Activated naive CD8-positive, alpha-beta T cell treated with anti-CD3 and anti-CD28 coated beads, Interleukin-2, amount 50 U/mL, for 24 hours (primary cell): ENCODE data around the gene ABCG8.
A peak's percentile ranks its signal among the peaks of the same experiment; 100 is the strongest.

Experiments used
- ATAC-seq: fragments of 150-1000 bp; cut with Tn5 transposase; one replicate; pipeline ENCODE4 v1.10.0; 2021
- DNase-seq: peaks from one replicate; pipeline ENCODE4 v3.0.0; 2021
- H3K27ac Mint-ChIP-seq: one replicate; pipeline ENCODE4 v1.8.0; 2021; ENCODE audit warnings: mild to moderate bottlenecking, mixed read lengths
- H3K27me3 Mint-ChIP-seq: one replicate; pipeline ENCODE4 v1.8.0; 2021; ENCODE audit warnings: mixed read lengths
- H3K36me3 Mint-ChIP-seq: one replicate; pipeline ENCODE4 v1.8.0; 2021; ENCODE audit warnings: low read depth, mixed read lengths
- H3K4me1 Mint-ChIP-seq: one replicate; pipeline ENCODE4 v1.8.0; 2021; ENCODE audit warnings: mixed read lengths
- H3K4me3 Mint-ChIP-seq: one replicate; pipeline ENCODE4 v1.8.0; 2021; ENCODE audit warnings: mild to moderate bottlenecking, moderate library complexity, mixed read lengths
- H3K9me3 Mint-ChIP-seq: one replicate; pipeline ENCODE4 v1.8.0; 2021; ENCODE audit warnings: mixed read lengths

The ABCG8 gene

GRCh38 chr2:43874776-43875451 is 36.1 kb downstream of the ABCG8 start:
- Mint-ChIP-seq H3K4me3 (no peak overlapping the region), H3K27me3 (peaks cover 22% of the 10 kb centered on the region), H3K36me3 (no peaks in the 10 kb centered on the region), H3K9me3 (no peaks in the 10 kb centered on the region), H3K27ac (no peak overlapping the region), H3K4me1 (no peaks in the 10 kb centered on the region)
- DNase-seq (no peak), ATAC-seq (no peak)

- Mint-ChIP-seq H3K4me3 (no peak overlapping the region), H3K27ac (no peak overlapping the region), H3K36me3 (no peaks in the 10 kb centered on the region), H3K27me3 (peaks cover 15% of the 10 kb centered on the region), H3K9me3 (no peaks in the 10 kb centered on the region), H3K4me1 (no peaks in the 10 kb centered on the region)
- peak; percentile 71 for DNase-seq
- peak; percentile 77 for ATAC-seq
These were observed 39.2 kb downstream of the ABCG8 start for GRCh38 chr2:43877782-43878464.

GRCh38 chr2:43879261-43879660 is 40.5 kb downstream of the ABCG8 start:
- Mint-ChIP-seq H3K27me3 (peaks cover 11% of the 10 kb centered on the region), H3K4me1 (no peaks in the 10 kb centered on the region), H3K36me3 (no peaks in the 10 kb centered on the region), H3K4me3 (no peak overlapping the region), H3K9me3 (no peaks in the 10 kb centered on the region), H3K27ac (no peak overlapping the region)
- ATAC-seq (no peak), DNase-seq (no peak)

- DNase-seq: no peak
- Mint-ChIP-seq H3K27me3 (peaks cover 9% of the 10 kb centered on the region), H3K36me3 (no peaks in the 10 kb centered on the region), H3K4me3 (no peak overlapping the region), H3K27ac (no peak overlapping the region), H3K9me3 (no peaks in the 10 kb centered on the region), H3K4me1 (no peaks in the 10 kb centered on the region)
- no peak for ATAC-seq
These were observed 41.7 kb downstream of the ABCG8 start for GRCh38 chr2:43880471-43880870.

GRCh38 chr2:43880952-43881351 is 42.2 kb downstream of the ABCG8 start:
- Mint-ChIP-seq H3K4me3 (no peak overlapping the region), H3K27ac (no peak overlapping the region), H3K4me1 (no peaks in the 10 kb centered on the region), H3K27me3 (peaks cover 9% of the 10 kb centered on the region), H3K36me3 (no peaks in the 10 kb centered on the region), H3K9me3 (no peaks in the 10 kb centered on the region)
- no peak for DNase-seq
- ATAC-seq: no peak

GRCh38 chr2:43882312-43882711 is 43.5 kb downstream of the ABCG8 start:
- Mint-ChIP-seq H3K4me3 (no peak overlapping the region), H3K27ac (no peak overlapping the region), H3K4me1 (peaks cover 7% of the 10 kb centered on the region), H3K27me3 (no peaks in the 10 kb centered on the region), H3K9me3 (no peaks in the 10 kb centered on the region), H3K36me3 (peaks cover 8% of the 10 kb centered on the region)
- ATAC-seq (no peak), DNase-seq (no peak)

- no peaks in the 10 kb centered on the region for H3K9me3 Mint-ChIP-seq
- H3K4me1 Mint-ChIP-seq: peaks cover 11% of the 10 kb centered on the region
- H3K4me3 Mint-ChIP-seq: no peak overlapping the region
- DNase-seq: no peak
- H3K27ac Mint-ChIP-seq: no peak overlapping the region
- no peaks in the 10 kb centered on the region for H3K27me3 Mint-ChIP-seq
- H3K36me3 Mint-ChIP-seq: peaks cover 30% of the 10 kb centered on the region
- ATAC-seq: no peak
These were observed 45.9 kb downstream of the ABCG8 start for GRCh38 chr2:43884689-43885088.

- DNase-seq (no peak), ATAC-seq (no peak)
These were observed 46.4 kb downstream of the ABCG8 start for GRCh38 chr2:43885132-43885632.

GRCh38 chr2:43887176-43887575 is 48.4 kb downstream of the ABCG8 start:
- peaks cover 52% of the 10 kb centered on the region for H3K36me3 Mint-ChIP-seq
- no peaks in the 10 kb centered on the region for H3K9me3 Mint-ChIP-seq
- H3K4me1 Mint-ChIP-seq: peaks cover 11% of the 10 kb centered on the region
- peak overlapping the region; percentile 14 for H3K27ac Mint-ChIP-seq
- no peak overlapping the region for H3K4me3 Mint-ChIP-seq
- ATAC-seq (no peak), DNase-seq (no peak)
- H3K27me3 Mint-ChIP-seq: no peaks in the 10 kb centered on the region

More at GRCh38 chr2:43885132-43885632, 46.4 kb downstream of the ABCG8 start:
- H3K4me1 Mint-ChIP-seq: peaks cover 11% of the 10 kb centered on the region
- no peaks in the 10 kb centered on the region for H3K27me3 Mint-ChIP-seq
- peaks cover 35% of the 10 kb centered on the region for H3K36me3 Mint-ChIP-seq
- no peaks in the 10 kb centered on the region for H3K9me3 Mint-ChIP-seq
- no peak overlapping the region for H3K4me3 Mint-ChIP-seq
- no peak overlapping the region for H3K27ac Mint-ChIP-seq

- H3K4me3 Mint-ChIP-seq: no peak overlapping the region
- no peak overlapping the region for H3K27ac Mint-ChIP-seq
- peaks cover 71% of the 10 kb centered on the region for H3K36me3 Mint-ChIP-seq
- peaks cover 11% of the 10 kb centered on the region for H3K4me1 Mint-ChIP-seq
- DNase-seq: no peak
- H3K27me3 Mint-ChIP-seq: no peaks in the 10 kb centered on the region
- no peaks in the 10 kb centered on the region for H3K9me3 Mint-ChIP-seq
- no peak for ATAC-seq
These were observed 50.6 kb downstream of the ABCG8 start for GRCh38 chr2:43889416-43889815.

- DNase-seq (no peak), ATAC-seq (no peak)
- H3K36me3 Mint-ChIP-seq: peaks cover 81% of the 10 kb centered on the region
These were observed 52.1 kb downstream of the ABCG8 start for GRCh38 chr2:43890855-43891254.

GRCh38 chr2:43894743-43895142 is 56.0 kb downstream of the ABCG8 start:
- no peak overlapping the region for H3K27ac Mint-ChIP-seq
- H3K27me3 Mint-ChIP-seq: no peaks in the 10 kb centered on the region
- no peaks in the 10 kb centered on the region for H3K4me1 Mint-ChIP-seq
- peaks cover 85% of the 10 kb centered on the region for H3K36me3 Mint-ChIP-seq
- ATAC-seq: no peak
- H3K4me3 Mint-ChIP-seq: no peak overlapping the region
- no peak for DNase-seq
- H3K9me3 Mint-ChIP-seq: no peaks in the 10 kb centered on the region

More at GRCh38 chr2:43890855-43891254, 52.1 kb downstream of the ABCG8 start:
- Mint-ChIP-seq H3K9me3 (no peaks in the 10 kb centered on the region), H3K4me1 (peaks cover 11% of the 10 kb centered on the region), H3K27me3 (no peaks in the 10 kb centered on the region), H3K27ac (no peak overlapping the region), H3K4me3 (no peak overlapping the region)

GRCh38 chr2:43896906-43897305 is 58.1 kb downstream of the ABCG8 start:
- no peak overlapping the region for H3K4me3 Mint-ChIP-seq
- H3K9me3 Mint-ChIP-seq: no peaks in the 10 kb centered on the region
- H3K4me1 Mint-ChIP-seq: no peaks in the 10 kb centered on the region
- no peak overlapping the region for H3K27ac Mint-ChIP-seq
- ATAC-seq: no peak
- no peak for DNase-seq
- peaks cover 78% of the 10 kb centered on the region for H3K36me3 Mint-ChIP-seq
- no peaks in the 10 kb centered on the region for H3K27me3 Mint-ChIP-seq

GRCh38 chr2:43897492-43897891 is 58.7 kb downstream of the ABCG8 start:
- DNase-seq (no peak), ATAC-seq (no peak)
- Mint-ChIP-seq H3K36me3 (peaks cover 77% of the 10 kb centered on the region), H3K27me3 (no peaks in the 10 kb centered on the region), H3K4me1 (no peaks in the 10 kb centered on the region), H3K27ac (no peak overlapping the region), H3K4me3 (no peak overlapping the region), H3K9me3 (no peaks in the 10 kb centered on the region)

GRCh38 chr2:43898134-43898837 is 59.5 kb downstream of the ABCG8 start:
- no peaks in the 10 kb centered on the region for H3K27me3 Mint-ChIP-seq
- H3K9me3 Mint-ChIP-seq: no peaks in the 10 kb centered on the region
- DNase-seq (no peak), ATAC-seq (no peak)
- no peak overlapping the region for H3K27ac Mint-ChIP-seq
- no peak overlapping the region for H3K4me3 Mint-ChIP-seq
- no peaks in the 10 kb centered on the region for H3K4me1 Mint-ChIP-seq
- H3K36me3 Mint-ChIP-seq: peaks cover 75% of the 10 kb centered on the region
